ENCODE measurements around the gene ZC3H11A.

DNA sequence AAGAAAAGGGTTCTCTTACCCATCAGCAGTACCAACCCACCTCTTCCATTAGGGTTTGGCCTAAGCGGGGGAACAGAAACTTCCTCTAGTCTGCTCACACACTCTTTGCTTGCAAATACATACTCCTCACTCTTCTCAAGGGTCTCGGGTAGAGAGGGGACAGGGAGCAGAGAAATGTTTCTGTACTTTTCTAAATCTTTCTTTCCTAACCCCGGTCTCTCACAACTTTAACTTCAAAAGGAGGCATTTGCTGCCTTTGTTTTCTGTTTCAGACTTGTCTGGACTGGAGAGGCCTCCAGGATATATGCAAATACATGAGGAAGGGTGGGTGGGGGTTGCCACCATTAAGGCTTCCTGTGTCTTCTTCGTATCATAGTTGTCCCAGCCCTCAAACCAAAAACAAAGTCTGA lies 41.0 kb upstream of the ZC3H11A start:
- TF ChIP-seq, protein P1, sequence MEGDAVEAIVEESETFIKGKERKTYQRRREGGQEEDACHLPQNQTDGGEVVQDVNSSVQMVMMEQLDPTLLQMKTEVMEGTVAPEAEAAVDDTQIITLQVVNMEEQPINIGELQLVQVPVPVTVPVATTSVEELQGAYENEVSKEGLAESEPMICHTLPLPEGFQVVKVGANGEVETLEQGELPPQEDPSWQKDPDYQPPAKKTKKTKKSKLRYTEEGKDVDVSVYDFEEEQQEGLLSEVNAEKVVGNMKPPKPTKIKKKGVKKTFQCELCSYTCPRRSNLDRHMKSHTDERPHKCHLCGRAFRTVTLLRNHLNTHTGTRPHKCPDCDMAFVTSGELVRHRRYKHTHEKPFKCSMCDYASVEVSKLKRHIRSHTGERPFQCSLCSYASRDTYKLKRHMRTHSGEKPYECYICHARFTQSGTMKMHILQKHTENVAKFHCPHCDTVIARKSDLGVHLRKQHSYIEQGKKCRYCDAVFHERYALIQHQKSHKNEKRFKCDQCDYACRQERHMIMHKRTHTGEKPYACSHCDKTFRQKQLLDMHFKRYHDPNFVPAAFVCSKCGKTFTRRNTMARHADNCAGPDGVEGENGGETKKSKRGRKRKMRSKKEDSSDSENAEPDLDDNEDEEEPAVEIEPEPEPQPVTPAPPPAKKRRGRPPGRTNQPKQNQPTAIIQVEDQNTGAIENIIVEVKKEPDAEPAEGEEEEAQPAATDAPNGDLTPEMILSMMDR (IDR thresholded peaks at IDR 0.05) = no peak
- TF ChIP-seq EP300 (IDR thresholded peaks at IDR 0.05) (no peak), POLR2A (IDR thresholded peaks at IDR 0.05; ENCODE audit: low read depth) (no peak), POLR2AphosphoS5 (IDR thresholded peaks at IDR 0.05) (no peak)
